Endodermal cell (in vitro differentiated cells): Measurements from ENCODE around the gene ASAP2. TPM values are rescaled to one million over a fixed set of nuclear protein-coding genes. Genes with fewer than 3 reads are reported as not detected.

Experiments used
- DNase-seq: peaks from one replicate; pipeline ENCODE4 v3.0.0-alpha.2; 2017
- H3K27ac ChIP-seq: 2 replicates; pipeline ENCODE4 v1.5.1; 2013; ENCODE audit warnings: mild to moderate bottlenecking, low read depth, low read length, moderate library complexity
- H3K27me3 ChIP-seq: 2 replicates; pipeline ENCODE4 v1.6.1; 2013; ENCODE audit warnings: mild to moderate bottlenecking, low read length, moderate library complexity; ENCODE audit not compliant: insufficient read depth, control insufficient read depth, poor library complexity, severe bottlenecking
- H3K36me3 ChIP-seq: 2 replicates; pipeline ENCODE4 v1.7.0; 2013; ENCODE audit warnings: mild to moderate bottlenecking, low read length, moderate library complexity; ENCODE audit not compliant: control insufficient read depth, insufficient read depth
- H3K4me1 ChIP-seq: one replicate; pipeline ENCODE4 v1.7.0; 2013; ENCODE audit warnings: low read length; ENCODE audit not compliant: control insufficient read depth, insufficient read depth
- H3K4me3 ChIP-seq: 2 replicates; pipeline ENCODE4 v1.5.1; 2013; ENCODE audit warnings: mild to moderate bottlenecking, low read length, moderate library complexity
- H3K9ac ChIP-seq: 2 replicates; pipeline ENCODE4 v1.6.1; 2013; ENCODE audit warnings: mild to moderate bottlenecking, low read length, moderate library complexity; ENCODE audit not compliant: poor library complexity, severe bottlenecking; ENCODE audit errors: extremely low read depth
- H3K9me3 ChIP-seq: 2 replicates; pipeline ENCODE4 v1.6.1; 2013; ENCODE audit warnings: mild to moderate bottlenecking, low read length, moderate library complexity; ENCODE audit not compliant: control insufficient read depth
- H3K27ac Mint-ChIP-seq: 2 replicates; pipeline ENCODE4 v1.8.0; 2020; ENCODE audit warnings: mixed read lengths
- H3K27me3 Mint-ChIP-seq: 2 replicates; pipeline ENCODE4 v1.8.0; 2021; ENCODE audit warnings: mild to moderate bottlenecking, mixed read lengths; ENCODE audit not compliant: insufficient read depth
- H3K36me3 Mint-ChIP-seq: 2 replicates; pipeline ENCODE4 v1.8.0; 2020; ENCODE audit warnings: low read depth, mixed read lengths
- H3K4me1 Mint-ChIP-seq: 2 replicates; pipeline ENCODE4 v1.8.0; 2020; ENCODE audit warnings: mixed read lengths
- H3K4me3 Mint-ChIP-seq: 2 replicates; pipeline ENCODE4 v1.8.0; 2020; ENCODE audit warnings: mild to moderate bottlenecking, moderate library complexity, mixed read lengths
- H3K9me3 Mint-ChIP-seq: 2 replicates; pipeline ENCODE4 v1.8.0; 2020; ENCODE audit warnings: mild to moderate bottlenecking, mixed read lengths
- CTCF ChIP-seq: fragments of 200-600 bp; sonication (generic); conservative IDR thresholded peaks from 2 replicates; pipeline ENCODE4 v1.5.0; 2021; ENCODE audit warnings: antibody characterized with exemption, mild to moderate bottlenecking
- WGBS, 2 experiments: methylation state at CpG; one replicate each; pipeline versions ENCODE4 v1.1.5 to v1.1.7; 2013; ENCODE audit warnings: missing lambda C conversion rate in 2 of 2, mixed read lengths in 1 of 2; ENCODE audit not compliant: insufficient coverage in 1 of 2, insufficient read length in 1 of 2; 5-methylcytosine and 5-hydroxymethylcytosine counted together
- total RNA-seq, 2 donors: library from RNA; stranded (reverse); fragmentation: NEBNext Ultra II Directional in 1 of 2; extraction: Animal tissue kit (Norgen Biotek cat#: 25700) in 1 of 2; gene quantifications; 2 replicates in 1 of 2; 3 replicates in 1 of 2; pipeline ENCODE4 v1.2.1, GENCODE V29; 2021

Gene ASAP2
- total RNA-seq, 2 donors from 2014 or later, result 11.8 to 20.4 TPM

- no peak overlapping the region for H3K9ac ChIP-seq
- WGBS, 2 experiments, result 96 to 100% methylated on average over 1 to 4 of the region's 4 CpGs
- peaks cover 12% of the 10 kb centered on the region for H3K4me1 Mint-ChIP-seq
- H3K27ac ChIP-seq, result no peak overlapping the region
- H3K27me3 ChIP-seq, result no peaks in the 10 kb centered on the region
- no peaks in the 10 kb centered on the region for H3K9me3 ChIP-seq
- H3K4me3 ChIP-seq, result no peak overlapping the region
- peaks cover 3% of the 10 kb centered on the region for H3K9me3 Mint-ChIP-seq
- no peaks in the 10 kb centered on the region for H3K36me3 ChIP-seq
- H3K27me3 Mint-ChIP-seq, result peaks cover 3% of the 10 kb centered on the region
- DNase-seq, result no peak
- no peak for TF ChIP-seq CTCF
- H3K4me3 Mint-ChIP-seq, result no peak overlapping the region
- H3K36me3 Mint-ChIP-seq, result no peaks in the 10 kb centered on the region
- H3K27ac Mint-ChIP-seq, result no peak overlapping the region
- no peaks in the 10 kb centered on the region for H3K4me1 ChIP-seq
Measured at GRCh38 chr2:9164112-9164608, 42.5 kb upstream of the ASAP2 start.

- H3K36me3 Mint-ChIP-seq, result no peaks in the 10 kb centered on the region
- Histone ChIP-seq H3K27ac (no peak overlapping the region), H3K9ac (no peak overlapping the region), H3K4me1 (no peaks in the 10 kb centered on the region), H3K27me3 (no peaks in the 10 kb centered on the region), H3K4me3 (no peak overlapping the region), H3K9me3 (no peaks in the 10 kb centered on the region), H3K36me3 (no peaks in the 10 kb centered on the region)
- no peak overlapping the region for H3K27ac Mint-ChIP-seq
- no peak for DNase-seq
- no peak overlapping the region for H3K4me3 Mint-ChIP-seq
- peaks cover 12% of the 10 kb centered on the region for H3K4me1 Mint-ChIP-seq
- peaks cover 3% of the 10 kb centered on the region for H3K9me3 Mint-ChIP-seq
- TF ChIP-seq CTCF, result no peak
- H3K27me3 Mint-ChIP-seq, result peaks cover 3% of the 10 kb centered on the region
- WGBS, 2 experiments, result 94 to 96% methylated on average over 4 to 5 of the region's 5 CpGs
Measured at GRCh38 chr2:9165625-9166024, 41.0 kb upstream of the ASAP2 start.

GRCh38 chr2:9166579-9167377, 39.8 kb upstream of the ASAP2 start:
- no peak overlapping the region for H3K9ac ChIP-seq
- H3K36me3 ChIP-seq, result no peaks in the 10 kb centered on the region
- Mint-ChIP-seq H3K27ac (no peak overlapping the region), H3K4me3 (no peak overlapping the region), H3K36me3 (no peaks in the 10 kb centered on the region), H3K9me3 (peaks cover 3% of the 10 kb centered on the region), H3K27me3 (peaks cover 3% of the 10 kb centered on the region), H3K4me1 (peaks cover 17% of the 10 kb centered on the region)
- H3K4me3 ChIP-seq, result no peak overlapping the region
- no peaks in the 10 kb centered on the region for H3K9me3 ChIP-seq
- H3K4me1 ChIP-seq, result no peaks in the 10 kb centered on the region
- TF ChIP-seq CTCF, result no peak
- no peak overlapping the region for H3K27ac ChIP-seq
- WGBS, 2 experiments, result 77 to 89% methylated on average over 4 to 11 of the region's 11 CpGs
- no peak for DNase-seq
- no peaks in the 10 kb centered on the region for H3K27me3 ChIP-seq
